CD14-positive monocyte (primary cell): Measurements from ENCODE around the gene CRYZ. TPM values are rescaled to one million over a fixed set of nuclear protein-coding genes. Genes with fewer than 3 reads are reported as not detected.
"Not testable (repeated sequence)": the region's sequence is repeated elsewhere in the genome, so short reads cannot be mapped to it uniquely, and the experiment has no call there.

Experiments
- DNase-seq, 3 donors: peaks; one replicate each; pipeline ENCODE4 v3.0.0-alpha.2; 2011 to 2022
- H2AFZ ChIP-seq: 2 replicates; pipeline ENCODE4 v1.6.0; 2012; ENCODE audit warnings: mild to moderate bottlenecking, low read depth, low read length, inconsistent platforms; ENCODE audit not compliant: insufficient read depth, poor library complexity, severe bottlenecking
- H3K27ac ChIP-seq, 2 donors: 1 replicate in 1 of 2; 2 replicates in 1 of 2; pipeline ENCODE4 v1.5.1; 2012 to 2013; ENCODE audit warnings: low read length in 2 of 2, control low read depth in 1 of 2, inconsistent platforms in 1 of 2, low read depth in 1 of 2, mild to moderate bottlenecking in 1 of 2
- H3K27me3 ChIP-seq, 2 donors: one replicate each; pipeline versions ENCODE4 v1.6.0 to v1.6.1; 2011 to 2013; ENCODE audit warnings: low read length in 2 of 2; ENCODE audit not compliant: control insufficient read depth in 2 of 2, insufficient read depth in 2 of 2
- H3K36me3 ChIP-seq, 2 donors: replicated peaks in 1 of 2; 1 replicate in 1 of 2; 2 replicates in 1 of 2; pipeline versions ENCODE4 v1.5.1 to v1.6.1; 2012 to 2013; ENCODE audit warnings: low read length in 2 of 2, control low read depth in 1 of 2, inconsistent platforms in 1 of 2, mild to moderate bottlenecking in 1 of 2; ENCODE audit not compliant: insufficient read depth in 2 of 2, control insufficient read depth in 1 of 2
- H3K4me1 ChIP-seq, 2 donors: 1 replicate in 1 of 2; 2 replicates in 1 of 2; pipeline versions ENCODE4 v1.5.1 to v1.6.1; 2012 to 2013; ENCODE audit warnings: low read length in 2 of 2, control low read depth in 1 of 2, inconsistent platforms in 1 of 2, mild to moderate bottlenecking in 1 of 2, moderate library complexity in 1 of 2; ENCODE audit not compliant: insufficient read depth in 2 of 2, control insufficient read depth in 1 of 2
- H3K4me2 ChIP-seq: replicated peaks from 2 replicates; pipeline ENCODE3; 2012; ENCODE audit warnings: low read length, moderate library complexity, mild to moderate bottlenecking; ENCODE audit not compliant: poor library complexity, severe bottlenecking; ENCODE audit errors: extremely low read depth
- H3K4me3 ChIP-seq, 3 experiments: fragments of 200-600 bp in 1 of 3; sonication (generic) in 1 of 3; replicated peaks in 1 of 3; 1 replicate in 2 of 3; 2 replicates in 1 of 3; pipeline ENCODE4 v1.5.1; 2011 to 2013; ENCODE audit warnings: low read length in 3 of 3, mild to moderate bottlenecking in 3 of 3, control low read depth in 2 of 3, low read depth in 2 of 3, inconsistent platforms in 1 of 3, moderate library complexity in 1 of 3
- H3K79me2 ChIP-seq: 2 replicates; pipeline ENCODE4 v1.6.0; 2012; ENCODE audit warnings: mild to moderate bottlenecking, control low read depth, inconsistent platforms, low read length, moderate library complexity; ENCODE audit not compliant: insufficient read depth
- H3K9ac ChIP-seq: 2 replicates; pipeline ENCODE4 v1.6.0; 2017; ENCODE audit warnings: low read length, mild to moderate bottlenecking; ENCODE audit not compliant: insufficient read depth, poor library complexity, severe bottlenecking
- H3K9me3 ChIP-seq, 2 donors: replicated peaks in 1 of 2; 1 replicate in 1 of 2; 2 replicates in 1 of 2; pipeline versions ENCODE4 v1.5.1 to v1.6.1; 2012 to 2013; ENCODE audit warnings: low read length in 2 of 2, control low read depth in 1 of 2; ENCODE audit not compliant: control insufficient read depth in 1 of 2, insufficient read depth in 1 of 2
- H4K20me1 ChIP-seq: 2 replicates; pipeline ENCODE4 v1.6.0; 2012; ENCODE audit warnings: mild to moderate bottlenecking, low read length, control low read depth, moderate library complexity; ENCODE audit not compliant: insufficient read depth
- H3K27ac Mint-ChIP-seq, 7 donors: one replicate each; pipeline ENCODE4 v1.8.0; 2020; ENCODE audit warnings: mild to moderate bottlenecking in 7 of 7, mixed read lengths in 7 of 7, moderate library complexity in 6 of 7, inconsistent platforms in 2 of 7
- H3K27me3 Mint-ChIP-seq, 3 donors: one replicate each; pipeline ENCODE4 v1.8.0; 2021 to 2022; ENCODE audit warnings: low read depth in 3 of 3, mild to moderate bottlenecking in 3 of 3, mixed read lengths in 3 of 3, moderate library complexity in 3 of 3, inconsistent platforms in 1 of 3
- H3K36me3 Mint-ChIP-seq, 2 donors: one replicate each; pipeline ENCODE4 v1.8.0; 2020; ENCODE audit warnings: mixed read lengths in 2 of 2, inconsistent platforms in 1 of 2, mild to moderate bottlenecking in 1 of 2
- H3K4me1 Mint-ChIP-seq: one replicate; pipeline ENCODE4 v1.8.0; 2020; ENCODE audit warnings: mild to moderate bottlenecking, mixed read lengths
- H3K4me3 Mint-ChIP-seq, 2 donors: one replicate each; pipeline ENCODE4 v1.8.0; 2020; ENCODE audit warnings: mild to moderate bottlenecking in 2 of 2, mixed read lengths in 2 of 2, moderate library complexity in 1 of 2
- H3K9me3 Mint-ChIP-seq, 7 donors: one replicate each; pipeline ENCODE4 v1.8.0; 2020 to 2022; ENCODE audit warnings: mixed read lengths in 7 of 7, mild to moderate bottlenecking in 6 of 7, moderate library complexity in 6 of 7, inconsistent platforms in 2 of 7
- CTCF ChIP-seq: fragments of 200-600 bp; IDR thresholded peaks from one replicate; pipeline ENCODE4 v1.8.0; 2022; ENCODE audit warnings: antibody characterized with exemption, mild to moderate bottlenecking
- WGBS: methylation state at CpG from one replicate; pipeline ENCODE4 v1.1.5; 2013; ENCODE audit warnings: missing lambda C conversion rate; ENCODE audit not compliant: insufficient coverage; 5-methylcytosine and 5-hydroxymethylcytosine counted together
- intact Hi-C, 2 donors: fragments of 100-400 bp; cut with micrococcal nuclease; formaldehyde crosslinking; loops; one replicate each; pipeline versions ENCODE4 v1.15.0 to v1.15.1; 2023
- polyA plus RNA-seq, 3 donors: library from polyadenylated mRNA; depleted of rRNA in 1 of 3; unstranded in 2 of 3; stranded (reverse) in 1 of 3; fragments of 300-500 nt in 2 of 3; fragments of >200 nt in 1 of 3; fragmentation: Illumina TruSeq in 2 of 3; gene quantifications; 1 replicate in 2 of 3; 2 replicates in 1 of 3; pipeline ENCODE4 v1.2.3, GENCODE V29; 2012 to 2021

CRYZ gene
- polyA plus RNA-seq, 3 donors: 1.6 to 16.4 (median 6.1) TPM

- no peak for DNase-seq
- Histone ChIP-seq H3K4me1 (peaks cover 5 to 8% of the 10 kb centered on the region in 2 donors), H3K27ac (no peak overlapping the region), H3K36me3 (no peaks in the 10 kb centered on the region), H3K4me2 (no peak overlapping the region), H3K27me3 (peaks cover 0 to 27% of the 10 kb centered on the region in 2 donors), H3K4me3 (no peak overlapping the region), H3K79me2 (no peaks in the 10 kb centered on the region), H3K9ac (no peak overlapping the region), H2AFZ (no peak overlapping the region), H3K9me3 (peaks cover 3 to 7% of the 10 kb centered on the region in 2 donors), H4K20me1 (no peaks in the 10 kb centered on the region)
- peaks cover 8% of the 10 kb centered on the region for H3K4me1 Mint-ChIP-seq
- peaks cover 16 to 20% (median 16%) of the 10 kb centered on the region in 3 donors for H3K27me3 Mint-ChIP-seq
- 78% methylated on average over 6 of the region's 6 CpGs for WGBS
- H3K27ac Mint-ChIP-seq: peak overlapping the region in 1 of 7 donors; percentile 24
- peak overlapping the region in 1 of 2 donors; percentile 80 for H3K4me3 Mint-ChIP-seq
- no peak for TF ChIP-seq CTCF
- intact Hi-C loops: no loop called here
- H3K9me3 Mint-ChIP-seq: peaks cover 6 to 14% (median 9%) of the 10 kb centered on the region in 7 donors
- no peaks in the 10 kb centered on the region for H3K36me3 Mint-ChIP-seq
These were observed 58.4 kb downstream of the CRYZ start for GRCh38 chr1:74674278-74675048.

- peaks cover 0 to 27% of the 10 kb centered on the region in 2 donors for H3K27me3 ChIP-seq
- no peak within 1 kb of the TSS for H3K9ac ChIP-seq
- intact Hi-C loops: no loop called here
- Mint-ChIP-seq H3K4me1 (peaks cover 8% of the 10 kb centered on the region), H3K9me3 (peaks cover 6 to 13% (median 9%) of the 10 kb centered on the region in 7 donors), H3K27me3 (peaks cover 16 to 20% (median 16%) of the 10 kb centered on the region in 3 donors), H3K27ac (no peak within 1 kb of the TSS), H3K4me3 (peak within 1 kb of the TSS in 1 of 2 donors; percentile 80), H3K36me3 (no peaks in the 10 kb centered on the region)
- no peak for DNase-seq
- H2AFZ ChIP-seq: peak within 1 kb of the TSS; percentile 56
- 4% methylated on average over 28 of the region's 44 CpGs for WGBS
- H3K4me3 ChIP-seq: peak within 1 kb of the TSS in 1 of 3 experiments; percentile 23
- H3K27ac ChIP-seq: no peak within 1 kb of the TSS
- H3K36me3 ChIP-seq: no peaks in the 10 kb centered on the region
- H3K9me3 ChIP-seq: peaks cover 3 to 7% of the 10 kb centered on the region in 2 donors
- H4K20me1 ChIP-seq: no peaks in the 10 kb centered on the region
- H3K79me2 ChIP-seq: no peaks in the 10 kb centered on the region
- H3K4me1 ChIP-seq: peaks cover 5 to 8% of the 10 kb centered on the region in 2 donors
- no peak for TF ChIP-seq CTCF
- peak within 1 kb of the TSS; percentile 34 for H3K4me2 ChIP-seq
These were observed 59.3 kb downstream of the CRYZ start, which contains the start of gene ERICH3 for GRCh38 chr1:74673351-74674111. Gene ERICH3 (minus strand): TSS chr1:74673792. CDS start chr1:74673519, 273 bp downstream.

GRCh38 chr1:74670866-74671265 lies 62.0 kb downstream of the CRYZ start:
- H3K9me3 ChIP-seq, H3K27ac ChIP-seq, H4K20me1 ChIP-seq, H3K36me3 Mint-ChIP-seq, H3K36me3 ChIP-seq, H3K79me2 ChIP-seq, H3K4me3 Mint-ChIP-seq, H3K4me1 Mint-ChIP-seq, H3K4me2 ChIP-seq, H3K4me3 ChIP-seq, DNase-seq, H3K27ac Mint-ChIP-seq, H2AFZ ChIP-seq, H3K4me1 ChIP-seq, intact Hi-C loops, H3K9ac ChIP-seq: not testable (repeated sequence)
- H3K9me3 Mint-ChIP-seq: peaks cover 8 to 15% (median 12%) of the 10 kb centered on the region in 7 donors
- peaks cover 0 to 27% of the 10 kb centered on the region in 2 donors for H3K27me3 ChIP-seq
- no CpG with 5 or more reads among the region's 3 CpGs for WGBS
- peaks cover 16 to 20% (median 16%) of the 10 kb centered on the region in 3 donors for H3K27me3 Mint-ChIP-seq
